Activated T-helper 1 cell treated with Interleukin-2 at 50 U/mL for 16 hours (primary cell): Measurements from ENCODE around the gene VPS35L.
"Not testable (repeated sequence)": the region's sequence is repeated elsewhere in the genome, so short reads cannot be mapped to it uniquely, and the experiment has no call there.

Source experiments
- DNase-seq: peaks from one replicate; pipeline ENCODE4 v3.0.0-alpha.2; 2020; ENCODE audit warnings: low read depth

VPS35L gene

DNA sequence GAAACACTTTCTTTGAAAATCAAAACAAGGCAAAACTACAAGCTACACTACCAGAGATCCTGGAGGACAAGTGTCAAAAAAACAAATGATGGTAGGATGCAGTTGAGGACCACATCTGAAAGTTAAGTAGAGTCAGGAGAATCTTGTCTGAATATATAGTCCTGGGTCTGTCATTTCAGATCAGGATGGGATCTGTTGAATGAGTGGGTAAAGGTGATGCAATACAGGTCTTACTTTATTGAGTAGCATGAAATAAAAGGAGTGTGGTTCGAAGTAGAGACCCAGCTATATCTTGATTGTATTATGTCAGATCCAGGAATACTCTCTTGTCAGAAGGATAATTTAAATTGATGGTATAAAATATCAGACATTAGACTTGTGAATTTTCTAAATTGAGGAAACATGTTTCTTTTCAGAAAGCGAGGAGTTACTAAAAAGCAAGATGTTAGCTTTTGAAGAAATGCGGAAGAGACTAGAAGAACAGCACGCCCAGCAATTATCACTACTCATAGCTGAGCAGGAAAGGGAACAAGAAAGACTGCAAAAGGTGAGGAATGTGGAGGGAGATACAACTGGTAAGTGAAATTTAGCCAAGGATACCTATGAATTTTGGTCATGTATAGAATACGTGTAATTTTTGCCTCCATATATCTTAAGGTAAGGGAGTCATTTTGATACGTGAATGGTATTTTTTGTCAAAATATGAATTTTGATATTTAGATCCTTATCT, 15.1 kb upstream of the VPS35L start:
- DNase-seq, result no peak

- DNase-seq, result no peak
These were observed 13.2 kb upstream of the VPS35L start for GRCh38 chr16:19542138-19542821.

DNA sequence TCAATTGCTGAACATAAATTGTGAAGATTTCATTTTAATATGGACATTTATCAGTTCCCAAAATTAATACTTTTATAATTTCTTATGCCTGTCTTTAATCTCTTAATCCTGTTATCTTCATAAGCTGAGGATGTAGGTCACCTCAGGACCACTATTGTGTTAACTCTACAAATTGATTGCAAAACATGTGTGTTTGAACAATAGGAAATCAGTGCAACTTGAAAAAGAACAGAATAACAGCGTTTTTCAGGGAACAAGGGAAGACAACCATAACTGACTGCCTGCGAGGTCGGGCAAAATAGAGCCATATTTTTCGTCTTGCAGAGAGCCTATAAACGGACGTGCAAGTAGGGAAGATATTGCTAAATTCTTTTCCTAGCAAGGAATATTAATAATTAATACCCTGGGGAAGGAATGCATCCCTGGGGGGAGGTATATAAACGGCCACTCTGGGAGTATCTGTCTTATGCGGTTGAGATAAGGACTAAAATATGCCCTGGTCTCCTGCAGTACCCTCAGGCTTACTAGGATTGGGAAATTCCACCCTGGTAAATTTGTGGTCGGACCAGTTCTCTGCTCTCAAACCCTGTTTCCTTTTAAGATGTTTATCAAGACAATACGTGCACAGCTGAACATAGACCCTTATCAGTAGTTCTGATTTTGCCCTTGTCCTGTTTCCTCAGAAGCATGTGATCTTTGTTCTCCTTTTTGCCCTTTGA, 12.1 kb upstream of the VPS35L start:
- not testable (repeated sequence) for DNase-seq

DNA sequence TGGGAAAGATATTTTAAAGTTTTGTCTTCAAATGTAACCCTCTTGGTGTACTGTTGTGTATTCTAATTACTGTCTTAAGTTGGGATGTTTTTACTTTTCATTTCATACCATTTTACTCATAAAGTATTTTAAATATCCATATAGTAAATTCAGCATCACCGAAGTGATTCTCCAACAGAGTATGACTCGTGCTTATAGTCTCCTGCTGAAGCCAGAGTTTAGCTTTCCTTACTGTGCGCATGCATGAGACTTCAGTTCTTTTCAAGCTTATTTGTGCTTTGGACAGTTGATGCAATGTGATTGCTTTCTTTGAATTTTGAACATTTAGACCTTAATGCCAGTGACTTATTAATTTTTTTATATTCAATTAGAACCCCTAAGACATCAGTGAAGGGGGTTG, 7.4 kb upstream of the VPS35L start:
- no peak for DNase-seq

- no peak for DNase-seq
These were observed 5.8 kb upstream of the VPS35L start for GRCh38 chr16:19549673-19550072.

DNA sequence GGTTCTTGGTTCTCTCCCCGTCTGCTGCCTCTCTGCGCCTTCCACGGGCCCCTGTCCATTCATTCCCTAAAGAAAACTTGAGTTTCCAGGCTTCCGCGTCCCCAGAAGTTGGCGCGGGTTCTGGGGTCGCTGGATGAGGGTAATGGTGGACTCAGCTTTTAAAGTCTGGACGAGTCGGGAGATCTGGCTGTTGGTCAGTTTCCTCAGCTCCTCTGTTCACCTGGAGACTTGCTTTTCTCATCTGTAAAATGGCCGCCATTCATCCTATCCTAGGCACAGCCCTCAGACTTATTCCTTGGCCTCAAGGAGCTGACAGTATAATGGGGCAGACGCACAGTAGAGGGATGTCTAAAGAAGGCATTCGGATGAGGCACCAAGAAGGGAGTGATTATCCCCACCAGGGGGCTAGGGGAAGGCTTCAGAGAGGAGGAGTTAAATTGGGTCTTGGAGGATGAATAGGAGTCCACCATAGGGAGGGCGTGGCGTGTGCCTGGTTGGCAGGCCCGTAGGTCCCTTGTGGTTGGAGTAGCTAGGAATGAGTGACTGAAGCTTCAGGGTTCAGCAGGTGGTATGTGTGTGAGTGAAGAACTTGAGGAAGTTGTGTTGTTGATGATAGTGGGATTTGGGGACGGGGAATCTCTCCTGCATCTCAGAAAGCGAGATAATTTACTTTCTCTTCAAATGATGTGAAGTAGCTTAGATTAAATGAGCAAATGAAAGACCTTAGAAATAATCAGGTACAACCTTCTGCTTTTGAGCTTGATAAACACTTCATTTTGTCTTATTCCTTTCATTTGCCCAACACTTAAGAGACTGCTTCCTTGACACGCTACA, 652 bp downstream of the VPS35L start:
- no peak for DNase-seq

DNA sequence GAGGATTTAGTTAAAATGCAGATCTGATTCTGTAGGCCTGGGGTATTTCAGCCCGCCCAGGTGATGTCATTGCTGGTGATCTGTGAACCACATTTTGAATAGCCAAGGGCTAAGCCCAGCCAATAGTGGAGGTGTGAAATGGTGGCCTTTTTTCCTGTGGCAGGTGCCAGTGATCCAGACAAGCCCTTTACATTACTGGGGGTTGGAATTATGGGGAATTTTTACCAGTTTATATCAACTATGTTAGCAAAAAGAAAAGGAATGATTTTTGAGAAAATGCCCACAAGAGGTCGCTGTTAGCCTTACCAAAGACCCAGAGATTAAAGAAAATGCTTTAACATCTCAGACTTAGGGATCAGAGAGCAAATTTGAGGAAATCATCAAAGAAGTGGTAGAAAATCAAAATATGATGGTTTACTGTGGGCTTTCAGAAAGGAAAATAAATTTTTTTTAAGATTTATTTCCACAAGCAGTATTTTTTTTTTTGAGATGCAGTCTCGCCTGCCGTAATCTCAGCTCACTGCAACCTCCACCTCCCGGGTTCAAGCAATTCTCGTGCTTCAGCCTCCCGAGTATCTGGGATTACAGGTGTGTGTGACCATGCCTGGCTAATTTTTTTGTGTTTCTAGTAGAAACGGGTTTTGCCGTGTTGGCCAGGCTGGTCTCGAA, 3.9 kb downstream of the VPS35L start:
- DNase-seq, result no peak

- no peak for DNase-seq
These were observed 4.6 kb downstream of the VPS35L start for GRCh38 chr16:19560078-19560477.

GRCh38 chr16:19563377-19563776, 7.9 kb downstream of the VPS35L start:
- no peak for DNase-seq

DNA sequence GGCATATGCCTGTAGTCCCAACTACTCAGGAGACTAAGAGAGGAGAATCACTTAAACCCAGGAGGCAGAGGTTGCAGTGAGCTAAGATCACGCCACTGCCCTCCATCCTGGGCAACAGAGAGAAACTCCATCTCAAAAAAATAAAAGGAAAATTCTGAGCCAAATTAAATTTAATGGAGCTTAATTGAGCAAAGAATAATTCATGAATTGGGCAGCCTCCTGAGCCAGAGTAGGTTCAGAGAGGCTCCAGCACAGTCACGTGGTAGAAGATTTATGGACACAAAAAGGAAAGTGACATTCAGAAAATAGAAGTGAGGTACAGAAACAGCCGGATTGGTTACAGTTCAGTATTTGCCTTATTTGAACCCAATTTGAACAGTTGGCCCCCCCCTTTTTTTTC, 10.9 kb downstream of the VPS35L start:
- DNase-seq, result no peak

GRCh38 chr16:19567560-19567959, 12.1 kb downstream of the VPS35L start:
- DNase-seq, result no peak

DNA sequence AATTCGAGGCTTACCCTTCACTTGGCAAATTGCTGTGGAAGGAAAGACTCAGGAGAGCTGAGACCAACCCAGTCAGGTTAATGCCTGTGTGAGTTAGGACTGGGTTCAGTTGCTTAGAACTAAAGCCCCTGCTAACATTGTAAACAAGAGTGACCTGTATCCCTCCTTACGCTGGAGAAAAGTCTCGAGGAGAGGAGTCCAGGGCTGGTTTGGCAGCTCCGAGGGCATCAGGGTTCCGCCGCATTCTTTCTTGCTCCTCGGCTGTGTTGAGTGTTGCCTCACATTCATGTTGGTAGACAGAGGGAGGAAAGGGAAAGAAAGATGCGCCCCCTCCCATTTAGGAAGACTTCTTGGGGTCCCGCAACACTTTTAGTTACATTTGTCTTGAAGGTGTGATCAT, 18.5 kb downstream of the VPS35L start:
- no peak for DNase-seq

DNA sequence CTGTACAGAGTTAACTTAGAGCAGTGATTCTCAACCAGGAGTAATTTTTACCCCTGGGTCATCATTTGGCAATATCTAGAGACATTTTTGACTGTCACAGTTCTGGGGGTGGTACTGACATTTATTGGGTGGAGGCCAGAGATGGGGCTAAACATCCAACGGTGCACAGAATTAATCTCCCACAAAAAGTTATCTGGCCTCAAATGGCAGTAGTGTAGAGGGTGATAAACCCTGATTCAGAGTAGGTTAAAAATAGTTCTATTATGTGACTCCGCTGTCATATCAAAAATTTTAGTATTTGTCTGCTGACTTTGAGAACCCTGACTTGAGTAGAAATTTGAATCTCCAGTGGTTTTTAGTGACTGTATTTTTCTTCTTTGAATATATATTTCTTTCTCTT, 19.1 kb downstream of the VPS35L start:
- DNase-seq, result no peak

- no peak for DNase-seq
These were observed 23.0 kb downstream of the VPS35L start for GRCh38 chr16:19578378-19578971.

- no peak for DNase-seq
These were observed 26.7 kb downstream of the VPS35L start for GRCh38 chr16:19582050-19582831.

DNA sequence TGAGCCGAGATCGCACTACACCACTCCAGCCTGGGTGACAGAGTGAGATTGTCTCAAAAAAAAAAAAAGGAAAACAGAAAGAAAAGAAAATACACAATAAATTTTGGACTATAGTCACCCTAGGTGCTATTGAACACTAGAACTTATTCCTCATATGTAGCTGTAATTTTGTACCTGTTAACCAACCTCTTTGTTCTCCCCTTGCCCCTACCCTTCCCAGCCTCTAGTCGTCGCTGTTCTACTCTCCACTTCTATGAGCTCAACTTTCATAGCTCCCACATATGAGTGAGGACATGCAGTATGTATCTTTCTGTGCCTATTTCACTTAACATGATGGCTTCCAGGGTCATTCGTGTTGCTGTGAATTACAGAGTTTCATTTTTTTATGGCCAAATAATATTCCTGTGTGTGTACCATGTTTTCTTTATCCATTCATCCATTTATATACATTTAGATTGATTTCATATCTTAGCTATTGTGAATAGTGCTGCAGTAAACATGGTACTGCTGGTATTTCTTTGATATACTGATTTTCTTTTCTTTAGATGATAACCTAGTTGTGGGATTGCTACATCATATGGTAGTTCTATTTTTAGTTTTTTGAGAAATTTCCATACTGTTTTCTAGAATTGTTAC, 28.3 kb downstream of the VPS35L start:
- DNase-seq, result no peak

GRCh38 chr16:19588661-19589060, 33.2 kb downstream of the VPS35L start:
- DNase-seq, result no peak

DNA sequence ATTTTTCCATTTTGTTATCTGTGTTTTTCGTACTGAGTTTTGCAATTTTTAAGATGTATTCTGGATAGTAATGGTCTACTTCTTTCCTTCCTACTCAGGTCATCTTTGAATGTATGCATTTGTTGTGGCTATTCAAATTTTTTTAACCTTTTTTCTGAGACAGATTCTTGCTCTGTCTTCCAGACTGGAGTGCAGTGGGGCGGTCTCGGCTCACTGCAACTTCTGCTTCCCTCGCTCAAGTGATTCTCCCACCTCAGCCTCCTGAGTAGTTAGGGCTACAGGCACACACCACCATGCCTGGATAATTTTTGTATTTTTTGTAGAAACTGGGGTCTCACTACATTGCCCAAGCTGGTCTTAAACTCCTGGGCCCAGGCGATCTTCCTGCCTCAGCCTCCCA, 33.6 kb downstream of the VPS35L start:
- no peak for DNase-seq

DNA sequence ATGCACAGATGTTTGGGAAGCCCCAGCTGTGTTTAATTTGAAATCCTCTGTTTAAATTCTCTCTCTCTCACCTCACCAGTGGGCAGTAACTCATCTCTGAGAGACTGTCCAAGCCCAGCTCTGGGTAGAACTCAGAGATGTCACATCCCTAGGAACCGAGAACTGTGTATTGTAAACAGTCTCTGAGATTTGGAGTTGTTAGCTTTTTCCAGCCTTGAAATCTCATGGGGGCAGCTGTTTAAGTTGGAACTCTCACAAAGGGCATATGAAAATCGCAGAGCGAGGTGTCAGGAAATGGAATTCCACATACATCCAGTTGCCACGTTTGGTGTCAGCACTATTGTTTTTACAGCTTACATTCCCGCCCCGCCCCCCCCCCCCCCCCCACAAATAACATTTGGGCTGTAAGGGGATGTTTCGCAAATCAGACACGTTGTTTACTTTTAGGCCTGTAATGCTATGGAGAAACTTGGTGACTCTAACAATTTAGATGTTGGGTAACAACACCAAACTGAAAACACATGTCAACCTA, 34.3 kb downstream of the VPS35L start:
- DNase-seq, result no peak
